ENCODE results near the gene SLC4A1.

SLC4A1 gene

DNA sequence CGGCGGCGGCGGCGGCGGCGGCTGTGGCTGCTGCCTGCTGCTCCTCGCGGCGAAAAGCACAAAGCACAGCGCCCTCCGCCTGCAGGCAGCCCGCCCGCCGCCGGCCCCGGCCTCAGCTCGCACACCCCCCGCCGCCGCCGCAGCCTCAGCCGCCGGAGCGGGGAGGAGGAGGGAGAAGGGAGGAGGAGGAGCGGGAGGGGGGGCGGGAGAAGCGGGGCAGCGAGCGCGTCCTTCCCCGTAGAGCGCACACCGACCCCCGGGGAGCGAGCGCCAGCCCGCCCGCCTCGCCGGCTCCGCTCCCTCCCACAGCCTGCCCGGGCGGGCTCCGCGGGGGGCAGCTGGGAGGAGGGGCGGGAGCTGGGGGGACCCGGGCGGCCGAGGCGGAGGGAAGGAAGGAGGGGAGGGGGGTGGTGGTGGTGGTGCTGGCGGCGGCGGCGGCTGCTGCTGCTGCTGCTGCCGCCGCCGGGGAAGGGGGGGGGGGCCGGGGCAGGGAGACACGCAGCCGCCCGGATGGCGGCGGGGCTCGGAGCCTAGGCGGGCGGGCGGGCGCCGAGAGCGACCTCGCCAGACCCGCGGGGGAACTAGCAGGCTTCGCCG is 48.2 kb downstream of the SLC4A1 start, which contains the start of gene UBTF:
TSS of gene UBTF (minus strand) at position 60 of the 597 bp plus-strand sequence. CDS start 1,446 bp downstream, outside the sequence.
- no peak for DNase-seq

DNA sequence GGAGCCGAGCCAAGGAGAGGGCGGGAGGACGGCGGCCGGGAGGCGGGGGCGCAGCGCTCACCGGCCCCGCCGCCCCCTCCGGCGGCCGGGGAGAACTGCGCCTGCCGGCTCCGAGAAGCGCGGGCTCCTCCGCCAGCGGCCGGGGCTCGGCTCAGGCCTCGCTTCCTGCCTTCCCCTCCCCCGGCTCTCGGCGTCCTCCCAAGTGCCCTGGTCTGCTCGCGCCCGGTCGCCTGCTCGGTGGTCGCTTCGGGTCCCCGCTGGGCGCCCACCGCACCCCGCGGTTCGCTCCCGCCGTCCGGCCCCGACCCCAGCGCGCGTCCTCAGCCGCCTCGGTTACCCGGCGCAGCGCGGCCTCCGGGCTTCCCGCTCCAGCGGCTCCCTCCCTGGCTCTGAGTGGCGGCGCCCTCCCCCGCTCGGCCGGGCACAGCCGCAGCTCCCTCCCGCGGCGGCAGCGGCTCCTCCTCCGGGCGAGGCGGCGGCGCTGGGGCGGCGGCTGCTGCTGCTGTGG is 48.8 kb downstream of the SLC4A1 start:
- DNase-seq: peak; percentile 49 to 70

DNA sequence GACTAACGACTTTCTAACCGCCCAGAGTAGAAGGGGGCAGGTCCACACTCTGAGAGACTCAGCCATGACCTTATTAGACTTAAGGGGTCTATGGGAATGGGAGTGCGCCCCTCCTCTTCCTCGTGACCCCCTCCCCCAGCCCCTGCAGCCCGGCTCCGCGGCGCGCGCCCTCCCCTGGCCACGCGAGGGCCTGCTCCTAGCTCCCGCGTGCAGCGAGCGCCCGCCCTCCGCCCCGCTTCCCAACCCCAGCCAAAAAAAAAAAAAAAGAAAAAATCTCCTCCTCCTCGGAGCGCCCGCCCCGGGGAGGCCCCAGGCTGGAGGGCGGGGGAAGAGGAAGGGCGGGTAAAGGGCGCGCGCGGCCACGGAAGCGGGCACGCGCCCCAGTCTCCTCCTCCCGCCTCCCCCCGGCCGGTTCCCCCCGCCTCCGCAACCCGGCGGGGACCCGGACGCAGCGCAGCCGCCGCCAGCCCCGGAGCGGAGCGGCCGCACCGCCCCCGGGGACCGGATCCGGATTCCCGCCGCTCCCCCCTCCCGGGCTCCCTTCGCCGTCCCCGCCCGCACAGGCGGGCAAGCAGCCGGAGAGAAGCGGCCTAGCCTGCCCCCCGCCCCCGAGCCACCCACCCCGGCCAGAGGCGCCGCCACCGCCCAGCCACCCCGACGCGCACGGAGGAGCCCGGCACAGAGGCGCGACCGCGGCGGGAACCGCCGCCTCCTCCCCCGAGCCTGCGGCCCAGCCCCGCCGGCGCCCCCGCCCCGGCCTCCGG is 49.4 kb downstream of the SLC4A1 start:
- peak; percentile 87 to 90 for DNase-seq

- no peak for DNase-seq
These were observed 50.1 kb downstream of the SLC4A1 start for GRCh38 chr17:44217738-44218343.

- DNase-seq: no peak
These were observed 51.2 kb downstream of the SLC4A1 start for GRCh38 chr17:44216694-44217093.

- DNase-seq: no peak
These were observed 51.8 kb downstream of the SLC4A1 start for GRCh38 chr17:44216173-44216572.

DNA sequence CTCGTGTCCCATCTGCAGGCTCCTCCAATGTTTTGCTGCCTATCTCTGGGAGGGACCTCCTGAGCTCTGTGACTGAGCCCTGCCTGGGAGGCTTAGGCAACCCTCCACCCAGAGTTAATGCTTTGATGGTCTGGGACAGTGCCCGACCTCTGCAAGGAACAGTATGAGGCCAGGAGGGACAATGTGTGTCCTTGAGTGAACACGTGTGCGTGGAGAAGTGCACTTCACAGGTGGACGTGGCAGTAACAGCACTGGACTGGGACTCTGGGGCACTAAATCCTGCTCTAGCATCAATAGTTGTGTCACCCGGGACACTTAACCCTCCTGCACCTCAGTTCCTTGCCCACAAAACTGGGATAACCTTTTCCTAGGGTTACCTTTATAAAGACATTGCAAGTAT is 53.0 kb downstream of the SLC4A1 start:
- DNase-seq: no peak

DNA sequence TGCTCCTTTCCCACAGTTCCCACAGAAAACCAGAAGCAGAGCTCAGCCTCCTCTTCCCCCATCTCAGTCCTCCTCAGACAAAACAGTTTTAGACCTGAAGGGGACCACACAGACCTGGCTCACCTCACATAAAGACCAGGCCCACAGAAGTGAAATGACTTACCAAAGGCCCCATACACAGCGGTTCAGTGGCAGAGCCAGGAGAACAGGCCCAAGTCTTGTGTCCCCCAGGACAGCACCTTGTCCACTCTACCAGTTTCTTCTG is 53.8 kb downstream of the SLC4A1 start:
- no peak for DNase-seq

DNA sequence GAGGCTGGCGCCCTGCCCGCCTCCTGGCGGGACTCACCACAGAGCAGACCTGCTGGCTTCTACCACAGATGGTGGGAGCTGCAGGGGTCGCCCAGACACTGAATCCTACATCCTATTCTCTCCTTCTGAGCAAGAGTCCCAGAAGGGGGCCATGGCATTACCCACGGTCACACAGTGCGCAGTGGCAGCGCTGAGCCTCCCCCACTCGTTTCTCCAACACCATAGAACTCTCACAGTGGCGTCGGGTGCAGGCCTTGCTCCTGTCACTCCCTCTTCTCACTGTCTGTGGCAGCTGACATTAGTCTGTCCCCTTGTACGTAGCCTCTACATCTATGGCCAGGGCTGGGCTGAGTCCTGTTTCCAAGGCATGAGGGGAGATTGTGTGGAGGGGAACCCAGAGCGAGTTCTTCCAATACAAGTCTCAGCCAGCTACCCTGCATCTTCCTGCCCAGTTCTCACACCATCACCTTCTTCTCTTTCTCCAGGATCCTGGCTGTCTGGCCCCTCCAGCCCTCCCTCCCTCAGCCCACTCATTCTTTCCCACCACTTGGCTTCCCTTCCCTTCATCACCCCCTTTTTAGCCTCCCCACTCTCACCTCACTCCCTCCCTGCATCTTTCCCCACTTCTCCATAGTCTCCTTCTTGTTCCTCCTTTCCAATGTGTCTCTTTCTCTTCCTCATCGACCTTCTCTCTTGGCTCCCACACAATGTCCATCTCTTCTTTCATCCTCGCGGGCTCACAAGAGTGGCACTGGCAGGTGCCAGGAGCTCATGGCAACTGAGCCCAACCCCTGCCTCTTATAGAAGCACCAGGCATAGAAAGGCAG is 54.3 kb downstream of the SLC4A1 start:
- no peak for DNase-seq

DNA sequence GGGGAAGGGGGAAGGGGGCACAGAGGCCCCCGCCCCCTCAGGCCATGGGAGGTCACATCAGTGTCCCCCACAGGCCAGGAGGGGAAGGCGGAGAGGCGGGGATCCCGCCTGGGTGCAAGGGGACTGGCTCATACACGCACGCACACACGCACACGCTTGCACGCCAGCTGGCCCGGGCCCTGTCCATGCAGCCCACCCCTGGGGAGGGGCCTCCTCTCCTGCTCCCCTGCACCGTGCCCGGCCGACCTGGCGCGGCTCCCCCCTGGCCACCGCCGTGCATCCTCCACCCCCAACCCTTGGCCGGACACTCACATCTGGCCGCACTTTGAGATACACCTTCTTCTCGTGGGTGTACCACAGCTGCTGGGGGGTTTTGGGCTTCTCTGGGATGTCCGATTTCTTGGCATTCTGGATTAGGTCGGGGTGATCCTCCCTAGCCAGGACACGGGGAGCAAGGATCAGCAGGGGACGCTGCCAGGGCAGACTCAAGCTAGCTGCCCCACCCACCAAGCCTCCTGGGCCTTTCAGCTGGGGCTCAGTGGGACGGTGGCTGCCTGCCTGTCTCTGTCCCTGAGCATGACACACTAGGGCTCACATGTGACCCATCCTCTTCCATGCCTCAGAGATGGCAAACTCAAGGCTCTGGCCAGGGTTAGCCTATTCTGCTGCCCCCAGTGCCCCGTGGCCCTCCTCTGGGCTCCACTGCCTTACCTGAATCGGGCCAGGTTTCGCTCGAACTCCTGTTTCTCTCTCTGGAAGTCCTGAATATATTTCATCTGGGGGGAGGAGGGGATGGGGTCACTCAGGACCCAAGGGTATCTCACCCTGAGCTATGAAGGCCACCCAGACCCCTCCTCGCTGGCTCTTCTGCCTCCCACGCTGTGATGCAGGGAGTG is 55.2 kb downstream of the SLC4A1 start:
- DNase-seq: no peak

DNA sequence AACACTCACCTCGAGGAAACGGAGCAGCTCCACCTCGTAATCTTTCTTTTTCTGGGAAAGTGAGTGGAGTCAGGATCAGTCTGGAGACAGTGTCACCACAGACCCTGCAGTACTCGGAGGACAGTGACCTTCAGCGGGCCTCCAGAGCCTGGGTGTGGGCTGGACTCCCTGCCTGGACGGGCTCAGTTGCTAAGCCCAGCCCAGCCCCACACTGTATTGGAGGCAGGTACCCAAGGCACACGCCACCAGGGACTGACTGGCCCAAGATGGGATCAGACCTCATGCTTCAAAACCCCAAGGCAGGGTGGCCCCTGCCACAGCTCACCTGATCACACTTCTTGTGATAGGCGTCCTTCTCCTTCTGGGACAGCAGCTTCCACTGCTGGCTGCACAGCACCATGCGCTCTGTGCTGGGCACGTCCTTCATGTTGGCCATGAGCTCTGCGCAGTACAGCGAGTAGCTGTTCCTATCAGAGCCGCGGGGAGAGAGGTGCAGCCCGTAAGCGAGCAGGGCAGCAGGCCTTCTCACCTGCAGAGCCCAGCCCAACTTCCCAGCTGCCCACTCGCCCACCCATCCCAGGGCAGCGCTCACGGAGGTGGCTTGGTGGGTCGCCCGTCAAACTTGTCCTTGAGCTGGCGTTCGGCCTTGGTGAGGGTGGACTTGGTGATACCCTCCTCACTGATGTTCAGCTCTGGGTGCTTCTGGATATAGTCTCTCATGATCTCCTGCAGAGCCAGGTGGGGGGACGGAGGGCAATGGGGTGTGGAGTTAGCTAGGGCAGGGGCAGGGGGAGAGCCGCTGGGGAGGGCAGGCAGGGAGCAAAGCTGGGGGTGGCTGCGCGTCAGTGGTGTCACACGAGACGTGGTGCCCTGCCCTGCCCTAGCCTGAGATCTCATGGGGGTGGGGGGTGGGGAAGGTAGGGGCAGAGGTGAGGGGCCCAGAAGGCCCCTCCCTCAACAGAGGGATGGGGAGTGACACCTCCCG is 56.4 kb downstream of the SLC4A1 start:
- DNase-seq: no peak

DNA sequence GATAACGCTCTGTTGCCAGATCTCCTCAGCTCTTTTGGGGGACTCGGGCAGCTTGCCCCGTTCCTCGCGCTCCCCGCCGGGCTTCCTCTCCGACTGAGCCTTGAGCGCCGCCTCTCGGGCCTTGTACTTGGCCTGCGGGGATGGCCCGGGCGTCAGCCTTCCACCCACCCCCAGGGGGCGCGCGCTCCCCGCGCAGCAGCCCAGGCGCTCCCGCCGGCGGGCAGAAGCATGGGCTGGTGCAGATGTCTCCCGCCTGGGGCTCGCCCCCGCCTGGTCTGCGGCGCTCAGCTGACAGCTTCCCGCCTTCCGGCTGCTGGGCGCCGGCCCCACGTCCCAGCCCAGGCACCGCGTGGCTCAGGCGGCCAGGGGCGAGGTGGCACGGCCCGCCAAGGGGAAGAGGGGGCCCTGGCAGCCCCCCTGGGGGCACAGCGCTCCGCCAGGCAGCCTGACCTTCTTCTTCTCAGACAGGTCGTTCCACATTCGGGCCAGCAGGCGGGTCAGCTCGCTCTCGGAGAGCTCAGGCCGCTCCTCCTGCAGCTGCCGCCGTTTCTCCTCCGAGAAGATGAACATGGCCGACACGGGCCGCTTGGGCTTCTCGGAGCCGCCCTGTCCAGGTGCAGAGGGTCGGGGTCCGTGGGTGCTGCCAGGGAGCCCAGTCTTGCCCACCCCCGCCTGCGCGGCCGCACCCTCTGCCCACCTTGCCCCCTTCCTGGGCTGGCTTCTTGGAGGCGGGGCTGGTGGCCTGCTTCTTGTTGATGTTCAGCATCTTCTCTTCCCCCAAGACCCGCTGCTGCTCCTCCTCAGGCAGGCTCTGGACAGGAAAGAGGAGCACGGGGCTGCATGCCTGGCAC is 57.4 kb downstream of the SLC4A1 start:
- peak; percentile 86 to 93 for DNase-seq

DNA sequence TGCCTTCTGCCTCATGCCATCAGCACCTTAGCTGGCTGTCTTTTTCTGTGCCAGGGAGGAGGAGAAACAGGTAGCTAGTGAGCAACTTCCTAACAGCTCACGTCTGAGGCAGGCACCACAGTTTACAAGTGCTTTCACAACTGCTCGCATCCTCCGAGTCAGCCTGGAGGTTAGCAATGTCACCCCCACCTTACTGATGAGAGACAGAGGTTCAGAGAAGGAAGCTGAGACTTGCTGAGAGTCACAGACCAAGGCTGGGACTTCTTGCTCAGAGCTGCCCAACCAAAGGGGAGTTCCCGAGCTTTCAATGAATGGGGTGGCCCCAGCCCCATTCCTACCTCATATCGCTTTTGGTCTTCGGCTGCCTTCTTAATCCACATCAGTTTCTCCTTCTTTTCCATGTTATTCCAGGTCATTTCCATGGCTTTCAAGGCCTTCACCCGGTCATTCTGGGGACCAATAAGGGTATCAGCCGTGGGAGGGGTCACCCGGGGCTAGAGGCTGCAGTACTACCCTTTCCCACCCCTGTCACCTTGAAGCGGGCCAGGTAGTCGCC is 58.1 kb downstream of the SLC4A1 start:
- peak in 1 of 2 donors; percentile 47 for DNase-seq

- no peak for DNase-seq
These were observed 60.2 kb downstream of the SLC4A1 start for GRCh38 chr17:44207743-44208142.

DNA sequence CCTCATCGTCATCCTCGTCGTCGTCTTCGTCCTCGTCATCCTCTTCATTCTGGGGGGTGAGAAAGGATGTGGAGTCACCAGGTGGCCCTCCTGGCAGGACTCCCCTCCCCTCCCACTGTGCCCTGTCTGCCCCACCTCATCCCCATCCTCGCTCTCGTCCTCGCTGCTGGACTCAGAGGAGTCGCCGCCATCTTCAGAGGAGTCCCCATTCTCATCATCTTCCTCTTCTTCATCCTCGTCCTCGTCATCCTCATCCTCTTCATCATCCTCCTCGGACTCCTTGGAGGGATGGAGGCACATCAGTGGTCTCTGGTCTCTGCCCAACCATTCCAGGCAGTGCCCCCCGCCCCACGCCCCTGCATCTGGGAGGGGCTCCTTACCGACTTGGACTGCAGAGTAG is 60.6 kb downstream of the SLC4A1 start:
- no peak for DNase-seq

DNA sequence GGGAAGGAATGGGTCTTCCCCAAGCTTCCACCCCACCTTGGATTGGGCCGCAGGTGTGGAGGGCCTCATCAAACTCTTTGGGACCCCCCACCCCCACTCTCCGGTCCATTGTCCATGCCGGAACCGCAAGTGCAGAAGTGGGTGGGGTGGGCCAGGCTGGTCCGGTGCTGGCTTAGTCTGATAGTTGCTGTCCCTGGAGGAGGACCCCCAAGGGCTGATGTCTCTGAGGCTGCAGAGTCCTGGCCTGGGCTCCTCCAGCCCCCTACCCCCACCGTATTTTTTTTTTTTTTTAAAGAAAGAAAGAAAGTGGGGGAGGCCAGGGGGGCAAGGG is 61.1 kb downstream of the SLC4A1 start:
- DNase-seq: no peak

DNA sequence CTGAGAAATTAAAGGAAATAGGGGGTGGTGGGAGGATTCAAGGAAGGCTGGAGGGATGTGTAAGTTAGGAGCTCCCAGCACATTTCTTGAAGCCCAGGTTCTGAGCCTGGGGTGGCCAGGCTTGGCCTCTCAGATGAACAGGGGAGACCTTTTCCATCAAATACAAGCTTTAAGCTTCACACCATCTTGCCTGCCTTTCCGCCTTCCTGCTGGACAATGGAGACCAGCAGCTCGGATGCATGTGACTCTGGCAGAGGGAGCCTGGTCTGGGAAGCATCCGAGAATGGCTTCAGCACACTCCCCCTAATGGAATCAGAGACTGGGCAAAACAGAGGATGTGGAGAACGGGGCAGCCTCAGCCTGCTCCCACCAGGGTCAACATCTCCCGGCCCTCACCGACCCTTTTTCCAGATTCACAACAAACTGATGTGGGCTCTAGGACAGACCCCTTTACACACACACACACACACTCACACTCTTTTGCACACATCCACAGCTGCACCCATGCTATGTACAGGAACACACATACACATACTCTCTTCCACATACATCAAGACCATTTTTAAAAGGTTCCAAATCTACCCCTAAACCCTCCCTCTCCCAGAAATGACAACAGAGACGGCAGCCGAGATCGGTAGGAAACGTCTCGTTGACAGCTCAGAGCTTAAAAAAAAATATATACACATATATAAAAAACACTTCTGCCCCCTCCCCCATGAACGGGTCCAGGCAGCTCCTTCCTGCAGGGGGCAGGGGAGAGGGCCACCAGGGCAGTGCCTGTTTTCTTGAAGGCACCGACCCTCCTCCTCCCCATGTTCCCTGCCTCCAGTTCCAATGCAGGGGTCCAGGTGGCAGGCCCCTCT is 61.7 kb downstream of the SLC4A1 start:
- DNase-seq: no peak

- no peak for DNase-seq
These were observed 63.5 kb downstream of the SLC4A1 start for GRCh38 chr17:44204441-44204882.
